Stimulated activated CD4-positive, alpha-beta T cell treated with anti-CD3 and anti-CD28 coated beads, TNF-alpha, amount 100 ng/mL, for 24 hours (primary cell): Measurements from ENCODE around the gene TEX10.
"Not testable (repeated sequence)": the region's sequence is repeated elsewhere in the genome, so short reads cannot be mapped to it uniquely, and the experiment has no call there.

ENCODE experiments used
- DNase-seq, 3 experiments: peaks; one replicate each; pipeline ENCODE4 v3.0.0-alpha.2; 2020; ENCODE audit warnings: low read depth in 3 of 3

TEX10 gene

DNA sequence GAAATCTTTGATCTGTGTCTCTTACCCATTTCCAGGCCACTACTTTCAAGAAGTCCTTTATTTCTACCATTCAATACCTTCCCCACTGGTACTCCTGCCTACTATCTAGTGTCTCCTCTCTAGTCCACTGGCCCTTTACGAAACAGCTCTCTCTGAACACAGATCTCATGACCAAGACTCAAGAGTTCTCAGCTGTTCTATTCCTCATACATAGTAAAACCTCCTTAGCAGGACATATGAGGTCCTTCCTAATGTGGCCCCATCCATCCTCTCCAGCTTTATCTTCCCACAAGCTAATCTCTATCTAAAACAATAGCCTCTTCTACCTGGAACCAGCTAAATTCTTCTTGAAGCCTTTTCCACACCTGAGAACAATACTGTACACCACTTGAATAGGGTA, 2.6 kb downstream of the TEX10 start:
- no peak for DNase-seq

GRCh38 chr9:100346836-100347235, 5.9 kb downstream of the TEX10 start:
- no peak for DNase-seq

DNA sequence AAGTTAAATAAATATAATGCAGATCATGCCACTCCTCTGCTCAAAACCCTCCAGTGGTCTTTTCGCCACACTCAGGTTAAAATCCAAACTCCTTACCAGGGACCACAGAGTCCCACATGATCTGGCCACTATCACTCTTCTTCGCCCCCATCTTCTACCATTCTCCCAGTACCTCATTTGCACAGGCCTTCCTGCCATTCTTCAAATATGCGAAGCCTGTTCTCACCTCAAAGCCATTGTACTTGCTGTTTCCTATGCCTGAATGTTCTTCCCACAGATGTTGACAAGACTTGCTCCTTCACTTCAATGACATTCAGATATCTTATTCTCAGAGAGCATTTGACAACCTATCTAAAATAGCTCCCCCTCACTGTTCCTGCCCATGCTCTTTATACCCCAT, 10.9 kb downstream of the TEX10 start:
- no peak for DNase-seq

DNA sequence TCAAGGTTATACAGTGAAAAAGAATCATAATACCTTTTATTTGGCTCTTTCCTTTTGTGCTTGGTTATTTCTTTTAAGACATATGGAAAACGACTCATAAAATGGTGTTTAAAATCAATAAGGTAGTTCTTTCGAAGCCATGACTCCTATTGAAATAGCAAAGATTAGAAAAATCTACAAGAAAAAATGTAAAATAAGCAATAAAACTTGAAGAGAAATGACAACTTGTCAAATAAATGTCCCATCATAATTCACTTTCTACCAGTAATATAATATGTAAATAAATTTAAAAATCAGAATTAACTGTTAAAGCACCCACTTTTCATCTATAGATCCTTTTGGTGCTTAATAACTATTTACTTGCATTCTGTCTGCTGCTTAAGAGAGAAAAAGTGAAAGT, 12.5 kb downstream of the TEX10 start:
- no peak for DNase-seq

DNA sequence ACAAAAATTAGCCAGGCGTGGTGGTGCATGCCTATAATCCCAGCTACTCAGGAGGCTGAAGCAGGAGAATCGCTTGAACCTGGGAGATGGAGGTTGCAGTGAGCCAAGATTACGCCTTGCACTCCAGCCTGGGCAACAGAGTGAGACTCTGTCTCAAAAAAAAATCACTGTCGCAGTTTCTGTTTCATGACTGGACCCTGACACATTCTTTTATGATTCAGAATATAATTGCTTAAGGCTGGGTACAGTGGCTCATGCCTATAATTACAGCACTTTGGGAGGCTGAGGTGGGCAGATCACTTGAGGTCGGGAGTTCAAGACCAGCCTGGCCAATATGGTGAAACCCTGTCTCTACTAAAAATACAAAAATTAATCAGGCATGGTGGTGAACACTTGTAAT, 14.0 kb downstream of the TEX10 start:
- DNase-seq: not testable (repeated sequence)

DNA sequence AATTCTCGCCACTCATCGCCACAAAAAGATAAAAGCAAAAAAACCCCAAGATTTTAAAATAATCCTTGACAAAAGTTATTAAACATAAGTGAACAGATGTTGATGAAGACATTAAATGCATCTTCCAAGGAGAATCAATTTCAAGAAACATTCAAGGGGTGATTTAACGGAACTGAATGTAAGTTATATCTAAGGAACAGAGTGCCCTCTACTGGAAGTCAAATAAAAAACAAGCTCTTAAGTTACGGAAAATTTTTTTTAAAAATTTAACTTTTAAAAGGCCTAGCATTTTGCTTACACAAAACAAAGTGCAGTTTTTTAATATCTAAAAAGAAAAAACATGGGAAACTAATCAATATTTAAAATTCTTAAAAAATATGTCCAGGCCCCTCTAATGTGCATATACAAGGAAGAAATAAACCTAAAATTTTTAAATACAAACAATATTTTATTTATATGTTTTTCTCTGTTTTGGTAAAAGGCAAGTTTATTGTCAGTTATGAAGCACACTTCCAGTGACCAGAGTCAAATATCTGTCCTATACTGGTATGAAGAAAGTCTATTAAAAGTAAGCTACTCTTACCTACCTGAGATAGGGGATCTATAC, 28.0 kb downstream of the TEX10 start:
- DNase-seq: no peak

GRCh38 chr9:100322954-100323536, 29.7 kb downstream of the TEX10 start:
- DNase-seq: peak in 1 of 3 experiments; percentile 1

DNA sequence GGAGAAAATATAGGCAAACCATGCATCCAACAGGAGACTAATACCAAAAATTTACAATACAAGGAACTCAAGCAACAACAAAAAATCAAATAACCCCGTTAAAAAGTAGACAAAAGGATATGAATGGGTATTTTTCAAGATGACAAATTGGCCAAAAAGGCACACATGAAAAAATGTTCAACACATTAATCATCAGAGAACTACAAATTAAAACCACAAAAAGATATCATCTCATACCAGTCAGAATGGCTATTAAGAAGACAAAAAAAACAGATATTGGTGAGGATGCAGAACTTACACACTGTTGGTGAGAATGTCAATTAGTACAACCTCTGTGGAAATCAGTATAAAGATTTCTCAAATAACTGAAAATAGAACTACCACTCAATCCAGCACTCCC, 35.0 kb downstream of the TEX10 start:
- no peak for DNase-seq

- DNase-seq: no peak
Measured at GRCh38 chr9:100315561-100315960, 37.2 kb downstream of the TEX10 start.

DNA sequence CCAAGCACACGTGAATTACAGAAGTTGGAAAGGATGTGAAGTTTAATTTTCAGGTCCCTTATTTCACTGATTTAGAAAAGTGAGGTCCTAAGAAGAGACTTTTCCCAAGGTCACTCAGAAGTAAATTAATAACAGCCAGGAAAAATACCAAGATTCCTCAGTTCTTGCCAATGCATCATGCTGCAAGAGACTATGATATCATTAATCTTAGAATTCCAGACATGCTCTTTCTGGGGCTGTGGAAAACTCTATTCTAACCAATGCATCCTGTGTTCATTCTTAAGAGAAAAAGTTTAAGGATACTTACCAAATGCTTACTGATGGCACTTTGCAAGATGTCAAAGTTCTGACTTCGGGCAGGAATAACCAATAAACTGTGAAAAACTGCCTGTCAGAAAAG, 42.8 kb downstream of the TEX10 start:
- DNase-seq: no peak

GRCh38 chr9:100308965-100309564, 43.7 kb downstream of the TEX10 start:
- no peak for DNase-seq

DNA sequence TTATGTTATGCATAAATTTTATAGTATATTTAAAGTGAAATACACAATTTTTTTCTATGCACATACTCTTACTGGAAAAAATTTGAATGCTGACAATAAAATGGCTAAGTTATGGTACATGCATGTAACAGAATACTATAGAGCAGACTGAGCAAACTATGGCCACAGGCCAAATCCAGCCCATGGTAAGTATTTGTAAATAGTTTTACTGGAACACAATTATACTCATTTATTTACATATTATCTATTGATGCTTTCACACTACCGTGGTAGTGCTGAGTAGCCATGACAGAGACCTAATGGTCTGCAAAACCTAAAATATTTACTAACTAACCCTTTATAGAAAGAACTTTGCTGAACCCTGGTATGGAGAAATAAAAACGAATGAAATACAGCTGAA, 45.7 kb downstream of the TEX10 start:
- DNase-seq: no peak

DNA sequence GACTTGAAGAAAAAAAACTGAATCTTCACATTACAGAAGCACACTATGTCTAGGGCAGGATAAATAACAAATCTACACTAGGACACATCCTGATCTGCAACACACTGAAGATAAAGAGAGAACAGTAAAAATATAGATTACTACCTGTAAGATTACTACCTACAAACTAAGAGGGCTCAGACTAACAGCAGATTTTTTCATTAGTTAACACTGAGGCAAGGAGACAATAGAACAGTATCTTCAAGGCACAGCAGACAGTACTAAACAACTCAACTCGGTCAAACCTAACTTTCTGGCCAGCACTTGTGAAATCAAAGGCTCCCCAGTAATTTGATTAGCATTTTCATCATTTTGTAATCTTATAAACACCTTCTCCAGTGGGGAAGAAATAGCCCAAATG, 46.5 kb downstream of the TEX10 start:
- DNase-seq: no peak

- no peak for DNase-seq
Measured at GRCh38 chr9:100303747-100304146, 49.0 kb downstream of the TEX10 start.

- no peak for DNase-seq
Measured at GRCh38 chr9:100298378-100298777, 54.4 kb downstream of the TEX10 start.

- DNase-seq: no peak
Measured at GRCh38 chr9:100296407-100296806, 56.3 kb downstream of the TEX10 start.

GRCh38 chr9:100295240-100295639, 57.5 kb downstream of the TEX10 start:
- DNase-seq: no peak

- DNase-seq: no peak
Measured at GRCh38 chr9:100294806-100295205, 57.9 kb downstream of the TEX10 start.

- no peak for DNase-seq
Measured at GRCh38 chr9:100294341-100294740, 58.4 kb downstream of the TEX10 start.

- no peak for DNase-seq
Measured at GRCh38 chr9:100292414-100292813, 60.3 kb downstream of the TEX10 start.

DNA sequence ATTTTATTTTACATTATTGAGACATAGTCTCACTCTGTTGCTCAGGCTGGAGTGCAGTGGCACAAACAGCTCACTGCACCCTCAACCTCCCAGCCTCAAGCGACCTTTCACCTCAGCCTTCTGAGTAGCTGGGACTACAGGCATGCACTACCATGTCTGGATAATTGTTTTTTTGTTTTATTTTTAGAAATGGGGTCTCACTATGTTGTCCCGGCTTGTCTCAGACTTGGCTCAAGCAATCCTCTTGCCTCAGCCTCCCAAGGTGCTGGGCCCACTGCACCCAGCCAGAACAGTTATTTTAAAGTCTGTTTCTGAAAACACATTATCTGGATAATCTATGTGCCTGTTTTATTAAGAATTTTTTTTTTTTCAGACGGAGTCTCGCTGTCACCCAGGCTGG, 62.0 kb downstream of the TEX10 start:
- DNase-seq: no peak

DNA sequence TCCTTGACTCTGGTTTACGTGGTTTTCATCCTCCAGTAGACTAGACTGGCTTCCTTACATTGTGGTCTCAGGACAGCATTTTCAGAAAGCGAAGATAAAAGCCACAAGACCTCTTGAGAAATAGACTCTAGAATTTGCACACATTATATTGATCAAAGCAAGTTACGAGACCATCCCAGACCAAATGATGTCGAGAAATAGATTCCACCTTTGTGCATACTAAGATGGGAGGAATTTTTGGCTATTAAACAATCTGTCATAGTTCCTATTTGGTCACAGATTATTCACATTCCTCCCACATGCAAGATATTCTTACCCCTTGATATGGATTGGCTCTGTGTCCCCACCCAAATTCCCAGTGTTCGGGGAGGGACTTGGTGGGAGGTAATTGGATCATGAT, 65.6 kb downstream of the TEX10 start:
- no peak for DNase-seq

DNA sequence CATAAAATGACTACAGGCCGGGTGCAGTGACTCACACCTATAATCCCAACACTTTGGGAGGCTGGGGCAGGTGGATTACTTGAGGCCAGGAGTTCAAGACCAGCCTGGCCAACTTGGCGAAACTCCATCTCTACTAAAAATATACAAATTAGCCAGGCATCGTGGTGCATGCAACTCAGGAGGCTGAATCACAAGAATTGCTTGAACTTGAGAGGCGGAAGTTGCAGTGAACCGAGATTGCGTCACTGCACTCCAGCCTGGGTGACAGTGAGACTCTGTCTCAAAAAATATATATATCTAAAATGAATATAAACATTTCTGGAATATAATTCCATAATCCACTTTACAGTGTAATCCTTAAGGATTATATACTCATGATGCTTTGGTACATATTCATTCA, 66.5 kb downstream of the TEX10 start:
- no peak for DNase-seq

- DNase-seq: no peak
Measured at GRCh38 chr9:100285601-100286000, 67.1 kb downstream of the TEX10 start.
